Effector memory CD8-positive, alpha-beta T cell (primary cell): ENCODE measurements around the gene ZSWIM1.
"Not testable (repeated sequence)": the region's sequence is repeated elsewhere in the genome, so short reads cannot be mapped to it uniquely, and the experiment has no call there.

Experiments
- ATAC-seq: fragments of 150-1000 bp; cut with Tn5 transposase; replicated peaks from 2 replicates; pipeline ENCODE4 v1.10.0; 2021; ENCODE audit warnings: mild to moderate bottlenecking, moderate library complexity
- DNase-seq, 3 experiments: peaks; one replicate each; pipeline ENCODE4 v3.0.0; 2021
- H3K27ac Mint-ChIP-seq, 2 donors: one replicate each; pipeline ENCODE4 v1.8.0; 2022; ENCODE audit warnings: mild to moderate bottlenecking in 2 of 2, mixed read lengths in 2 of 2, moderate library complexity in 2 of 2
- H3K27me3 Mint-ChIP-seq, 2 donors: one replicate each; pipeline ENCODE4 v1.8.0; 2022; ENCODE audit warnings: mixed read lengths in 2 of 2
- H3K36me3 Mint-ChIP-seq: one replicate; pipeline ENCODE4 v1.8.0; 2022; ENCODE audit warnings: mild to moderate bottlenecking, moderate library complexity, mixed read lengths; ENCODE audit not compliant: insufficient read depth
- H3K4me1 Mint-ChIP-seq, 2 donors: one replicate each; pipeline ENCODE4 v1.8.0; 2022; ENCODE audit warnings: low read depth in 2 of 2, mixed read lengths in 2 of 2
- H3K4me3 Mint-ChIP-seq, 2 donors: one replicate each; pipeline ENCODE4 v1.8.0; 2022; ENCODE audit warnings: mild to moderate bottlenecking in 2 of 2, mixed read lengths in 2 of 2, moderate library complexity in 2 of 2
- H3K9me3 Mint-ChIP-seq, 2 donors: one replicate each; pipeline ENCODE4 v1.8.0; 2022; ENCODE audit warnings: mixed read lengths in 2 of 2

ZSWIM1 gene

GRCh38 chr20:45897692-45898091 is 16.7 kb downstream of the ZSWIM1 start:
- ATAC-seq, result no peak
- no peak overlapping the region for H3K4me3 Mint-ChIP-seq
- peaks cover 9% of the 10 kb centered on the region for H3K36me3 Mint-ChIP-seq
- H3K4me1 Mint-ChIP-seq, result peaks cover 7 to 13% of the 10 kb centered on the region in 2 donors
- no peak overlapping the region for H3K27ac Mint-ChIP-seq
- H3K9me3 Mint-ChIP-seq, result no peaks in the 10 kb centered on the region
- no peaks in the 10 kb centered on the region for H3K27me3 Mint-ChIP-seq
- DNase-seq, result no peak

- no peak for ATAC-seq
- peaks cover 3% of the 10 kb centered on the region for H3K36me3 Mint-ChIP-seq
- H3K4me3 Mint-ChIP-seq, result no peak overlapping the region
Observed at GRCh38 chr20:45898285-45898684, 17.3 kb downstream of the ZSWIM1 start.

GRCh38 chr20:45899046-45899835 is 18.2 kb downstream of the ZSWIM1 start:
- no peaks in the 10 kb centered on the region for H3K4me1 Mint-ChIP-seq
- no peak for ATAC-seq

More at GRCh38 chr20:45898285-45898684, 17.3 kb downstream of the ZSWIM1 start:
- Mint-ChIP-seq H3K4me1 (peaks cover under 1 to 8% of the 10 kb centered on the region in 2 donors), H3K27me3 (no peaks in the 10 kb centered on the region), H3K27ac (no peak overlapping the region), H3K9me3 (no peaks in the 10 kb centered on the region)
- DNase-seq, result no peak

GRCh38 chr20:45901332-45901731 is 20.3 kb downstream of the ZSWIM1 start:
- not testable (repeated sequence) for H3K27me3 Mint-ChIP-seq, H3K27ac Mint-ChIP-seq, DNase-seq, H3K4me1 Mint-ChIP-seq, ATAC-seq, H3K4me3 Mint-ChIP-seq, H3K36me3 Mint-ChIP-seq, H3K9me3 Mint-ChIP-seq

More at GRCh38 chr20:45899046-45899835, 18.2 kb downstream of the ZSWIM1 start:
- no peaks in the 10 kb centered on the region for H3K9me3 Mint-ChIP-seq
- H3K4me3 Mint-ChIP-seq, result no peak overlapping the region
- DNase-seq, result no peak
- H3K36me3 Mint-ChIP-seq, result peaks cover 3% of the 10 kb centered on the region
- no peak overlapping the region for H3K27ac Mint-ChIP-seq
- no peaks in the 10 kb centered on the region for H3K27me3 Mint-ChIP-seq

- no peaks in the 10 kb centered on the region for H3K27me3 Mint-ChIP-seq
- peaks cover 3% of the 10 kb centered on the region for H3K36me3 Mint-ChIP-seq
- H3K27ac Mint-ChIP-seq, result no peak overlapping the region
- H3K4me1 Mint-ChIP-seq, result no peaks in the 10 kb centered on the region
- H3K9me3 Mint-ChIP-seq, result no peaks in the 10 kb centered on the region
- no peak overlapping the region for H3K4me3 Mint-ChIP-seq
- ATAC-seq (no peak), DNase-seq (no peak)
Observed at GRCh38 chr20:45902199-45902701, 21.2 kb downstream of the ZSWIM1 start.

- DNase-seq, result no peak
- no peaks in the 10 kb centered on the region for H3K36me3 Mint-ChIP-seq
Observed at GRCh38 chr20:45904583-45905504, 23.8 kb downstream of the ZSWIM1 start.

GRCh38 chr20:45905505-45906079 is 24.6 kb downstream of the ZSWIM1 start:
- ATAC-seq, result no peak
- Mint-ChIP-seq H3K4me3 (no peak overlapping the region), H3K27me3 (no peaks in the 10 kb centered on the region), H3K36me3 (peaks cover under 1% of the 10 kb centered on the region), H3K9me3 (no peaks in the 10 kb centered on the region), H3K27ac (no peak overlapping the region), H3K4me1 (peaks cover 1 to 2% of the 10 kb centered on the region in 2 donors)
- no peak for DNase-seq

More at GRCh38 chr20:45904583-45905504, 23.8 kb downstream of the ZSWIM1 start:
- Mint-ChIP-seq H3K4me3 (no peak overlapping the region), H3K9me3 (no peaks in the 10 kb centered on the region), H3K4me1 (no peaks in the 10 kb centered on the region), H3K27ac (peak overlapping the region in 1 of 2 donors; percentile 38), H3K27me3 (no peaks in the 10 kb centered on the region)
- no peak for ATAC-seq

- H3K27me3 Mint-ChIP-seq, result no peaks in the 10 kb centered on the region
- H3K27ac Mint-ChIP-seq, result no peak overlapping the region
- ATAC-seq (no peak), DNase-seq (no peak)
- peaks cover 11 to 16% of the 10 kb centered on the region in 2 donors for H3K4me1 Mint-ChIP-seq
- peaks cover 6% of the 10 kb centered on the region for H3K36me3 Mint-ChIP-seq
- H3K4me3 Mint-ChIP-seq, result no peak overlapping the region
- no peaks in the 10 kb centered on the region for H3K9me3 Mint-ChIP-seq
Observed at GRCh38 chr20:45907219-45907948, 26.4 kb downstream of the ZSWIM1 start.

GRCh38 chr20:45908084-45908483 is 27.1 kb downstream of the ZSWIM1 start:
- DNase-seq (no peak), ATAC-seq (no peak)
- Mint-ChIP-seq H3K27ac (peak overlapping the region in 1 of 2 donors; percentile 14), H3K4me3 (no peak overlapping the region), H3K9me3 (no peaks in the 10 kb centered on the region), H3K27me3 (no peaks in the 10 kb centered on the region), H3K36me3 (peaks cover 6% of the 10 kb centered on the region), H3K4me1 (peaks cover 11 to 16% of the 10 kb centered on the region in 2 donors)

- Mint-ChIP-seq H3K9me3 (no peaks in the 10 kb centered on the region), H3K27ac (no peak overlapping the region), H3K27me3 (no peaks in the 10 kb centered on the region), H3K4me1 (peaks cover 11 to 16% of the 10 kb centered on the region in 2 donors), H3K36me3 (peaks cover 6% of the 10 kb centered on the region), H3K4me3 (no peak overlapping the region)
- ATAC-seq (no peak), DNase-seq (no peak)
Observed at GRCh38 chr20:45909336-45909808, 28.3 kb downstream of the ZSWIM1 start.

- peak overlapping the region; percentile 68 to 85 for H3K4me3 Mint-ChIP-seq
- peaks cover 6% of the 10 kb centered on the region for H3K36me3 Mint-ChIP-seq
- ATAC-seq, result no peak
- H3K27ac Mint-ChIP-seq, result peak overlapping the region; percentile 33 to 50
- peaks cover 0 to under 1% of the 10 kb centered on the region in 2 donors for H3K27me3 Mint-ChIP-seq
- H3K9me3 Mint-ChIP-seq, result no peaks in the 10 kb centered on the region
- DNase-seq, result no peak
- H3K4me1 Mint-ChIP-seq, result peaks cover 11 to 16% of the 10 kb centered on the region in 2 donors
Observed at GRCh38 chr20:45909817-45910669, 29.0 kb downstream of the ZSWIM1 start.
